Colonic mucosa (tissue), 4 donors: ENCODE data around the gene LAD1. TPM values are rescaled to one million over a fixed set of nuclear protein-coding genes. Genes with fewer than 3 reads are reported as not detected.

Experiments used
- DNase-seq: peaks from one replicate; pipeline ENCODE4 v3.0.0-alpha.2; 2020
- H3K27ac ChIP-seq: fragments of 200-600 bp; one replicate; pipeline ENCODE4 v1.8.0; 2021
- H3K27me3 ChIP-seq: fragments of 200-600 bp; one replicate; pipeline ENCODE4 v1.8.0; 2021
- H3K36me3 ChIP-seq: fragments of 200-600 bp; one replicate; pipeline ENCODE4 v1.8.0; 2021
- H3K4me1 ChIP-seq: fragments of 200-600 bp; one replicate; pipeline ENCODE4 v1.8.0; 2021; ENCODE audit warnings: mild to moderate bottlenecking
- H3K4me3 ChIP-seq: fragments of 200-600 bp; one replicate; pipeline ENCODE4 v1.8.0; 2021
- H3K9ac ChIP-seq, 2 donors: one replicate each; pipeline ENCODE4 v1.7.0; 2013; ENCODE audit warnings: control low read depth in 2 of 2, low read depth in 2 of 2, low read length in 2 of 2
- H3K9me3 ChIP-seq: fragments of 200-600 bp; one replicate; pipeline ENCODE4 v1.8.0; 2021
- intact Hi-C: fragments of 100-400 bp; cut with DNase I; formaldehyde crosslinking; loops from one replicate; pipeline ENCODE4 v1.14.1; 2022
- total RNA-seq, 2 donors: library from RNA; stranded (reverse); fragmentation: NEBNext Ultra II Directional in 1 of 2; extraction: Animal tissue kit (Norgen Biotek cat#: 25700) in 1 of 2; gene quantifications; one replicate each; pipeline ENCODE4 v1.2.1, GENCODE V29; 2021
- TF ChIP-seq, protein P1 (sequence below): fragments of 200-600 bp; IDR thresholded peaks from one replicate; pipeline ENCODE4 v1.8.0; 2022; ENCODE audit warnings: antibody characterized with exemption, mild to moderate bottlenecking
- donor health status: healthy.
- donor health status: DM: no; HTN: no; CAD: no.
- donor health status: DM: no; HTN: no; CAD: no.

Gene LAD1
- total RNA-seq, 2 donors from 2014 or later = 160 to 280 TPM

DNA sequence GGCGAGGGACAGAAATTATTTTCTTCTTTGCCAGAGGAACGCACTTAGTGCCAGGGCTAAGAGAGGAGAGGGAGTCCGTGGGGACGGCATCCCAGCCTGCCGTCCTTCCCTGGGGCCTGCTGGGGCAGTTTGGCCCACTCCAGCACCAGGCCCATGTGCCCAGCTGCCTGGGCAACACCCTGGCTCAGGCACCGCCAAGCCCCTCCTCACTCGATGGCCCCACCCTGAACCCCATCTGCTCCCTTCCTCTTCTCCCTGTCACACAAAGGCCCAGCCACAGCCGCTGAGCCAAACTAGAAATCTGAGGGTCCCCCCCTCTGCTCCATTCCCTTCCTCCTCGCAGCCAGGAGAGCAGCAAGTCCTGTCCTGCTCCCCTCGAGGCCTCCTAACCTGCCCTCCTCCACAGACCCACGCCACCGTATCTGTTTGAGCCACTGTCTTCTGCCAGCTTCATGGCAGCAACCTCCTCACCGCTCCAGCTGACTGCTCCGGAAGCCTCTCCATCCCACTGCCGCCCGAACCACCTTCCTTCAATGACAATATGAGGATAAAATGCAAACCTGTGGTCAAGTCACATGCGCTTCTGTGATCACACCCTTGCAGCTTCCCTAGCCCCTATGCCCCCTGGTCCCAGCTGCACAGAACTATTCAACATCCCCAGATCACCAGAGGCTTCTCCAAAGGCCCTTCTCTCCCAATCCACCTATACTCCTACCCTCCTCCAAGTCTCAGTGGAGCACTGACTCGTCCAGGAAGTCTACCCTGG lies 30.8 kb upstream of the LAD1 start:
- Histone ChIP-seq H3K9me3 (no peaks in the 10 kb centered on the region), H3K9ac (no peak overlapping the region), H3K27ac (no peak overlapping the region), H3K36me3 (no peaks in the 10 kb centered on the region), H3K27me3 (no peaks in the 10 kb centered on the region), H3K4me3 (no peak overlapping the region), H3K4me1 (no peaks in the 10 kb centered on the region)
- intact Hi-C loops = no loop called here
- no peak for DNase-seq
- TF ChIP-seq, protein P1, sequence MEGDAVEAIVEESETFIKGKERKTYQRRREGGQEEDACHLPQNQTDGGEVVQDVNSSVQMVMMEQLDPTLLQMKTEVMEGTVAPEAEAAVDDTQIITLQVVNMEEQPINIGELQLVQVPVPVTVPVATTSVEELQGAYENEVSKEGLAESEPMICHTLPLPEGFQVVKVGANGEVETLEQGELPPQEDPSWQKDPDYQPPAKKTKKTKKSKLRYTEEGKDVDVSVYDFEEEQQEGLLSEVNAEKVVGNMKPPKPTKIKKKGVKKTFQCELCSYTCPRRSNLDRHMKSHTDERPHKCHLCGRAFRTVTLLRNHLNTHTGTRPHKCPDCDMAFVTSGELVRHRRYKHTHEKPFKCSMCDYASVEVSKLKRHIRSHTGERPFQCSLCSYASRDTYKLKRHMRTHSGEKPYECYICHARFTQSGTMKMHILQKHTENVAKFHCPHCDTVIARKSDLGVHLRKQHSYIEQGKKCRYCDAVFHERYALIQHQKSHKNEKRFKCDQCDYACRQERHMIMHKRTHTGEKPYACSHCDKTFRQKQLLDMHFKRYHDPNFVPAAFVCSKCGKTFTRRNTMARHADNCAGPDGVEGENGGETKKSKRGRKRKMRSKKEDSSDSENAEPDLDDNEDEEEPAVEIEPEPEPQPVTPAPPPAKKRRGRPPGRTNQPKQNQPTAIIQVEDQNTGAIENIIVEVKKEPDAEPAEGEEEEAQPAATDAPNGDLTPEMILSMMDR = no peak

DNA sequence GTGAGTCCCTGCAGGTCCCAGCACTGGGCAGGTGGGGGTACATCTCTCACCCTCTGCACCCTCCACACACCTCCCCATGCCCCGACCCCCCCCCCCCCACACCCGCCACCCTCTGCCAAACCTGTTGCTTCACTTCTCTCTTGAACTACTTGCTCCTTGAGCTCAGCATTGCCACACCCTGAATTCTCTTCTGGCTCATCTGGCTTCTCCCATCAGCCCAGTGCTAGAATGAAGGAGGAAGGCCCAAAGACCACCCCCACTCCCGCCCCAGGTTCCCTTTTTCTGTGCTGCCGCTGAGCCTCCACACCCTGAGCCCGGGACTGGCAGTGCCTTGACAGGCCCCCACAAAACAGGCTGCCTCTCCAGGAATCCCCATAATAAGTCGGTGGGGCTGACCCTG lies 28.8 kb upstream of the LAD1 start:
- intact Hi-C loops = no loop called here
- no peaks in the 10 kb centered on the region for H3K27me3 ChIP-seq
- no peak overlapping the region for H3K27ac ChIP-seq
- H3K36me3 ChIP-seq = no peaks in the 10 kb centered on the region
- TF ChIP-seq, protein P1 = no peak
- H3K9ac ChIP-seq = no peak overlapping the region
- DNase-seq = no peak
- H3K4me3 ChIP-seq = no peak overlapping the region
- no peaks in the 10 kb centered on the region for H3K4me1 ChIP-seq
- H3K9me3 ChIP-seq = no peaks in the 10 kb centered on the region

DNA sequence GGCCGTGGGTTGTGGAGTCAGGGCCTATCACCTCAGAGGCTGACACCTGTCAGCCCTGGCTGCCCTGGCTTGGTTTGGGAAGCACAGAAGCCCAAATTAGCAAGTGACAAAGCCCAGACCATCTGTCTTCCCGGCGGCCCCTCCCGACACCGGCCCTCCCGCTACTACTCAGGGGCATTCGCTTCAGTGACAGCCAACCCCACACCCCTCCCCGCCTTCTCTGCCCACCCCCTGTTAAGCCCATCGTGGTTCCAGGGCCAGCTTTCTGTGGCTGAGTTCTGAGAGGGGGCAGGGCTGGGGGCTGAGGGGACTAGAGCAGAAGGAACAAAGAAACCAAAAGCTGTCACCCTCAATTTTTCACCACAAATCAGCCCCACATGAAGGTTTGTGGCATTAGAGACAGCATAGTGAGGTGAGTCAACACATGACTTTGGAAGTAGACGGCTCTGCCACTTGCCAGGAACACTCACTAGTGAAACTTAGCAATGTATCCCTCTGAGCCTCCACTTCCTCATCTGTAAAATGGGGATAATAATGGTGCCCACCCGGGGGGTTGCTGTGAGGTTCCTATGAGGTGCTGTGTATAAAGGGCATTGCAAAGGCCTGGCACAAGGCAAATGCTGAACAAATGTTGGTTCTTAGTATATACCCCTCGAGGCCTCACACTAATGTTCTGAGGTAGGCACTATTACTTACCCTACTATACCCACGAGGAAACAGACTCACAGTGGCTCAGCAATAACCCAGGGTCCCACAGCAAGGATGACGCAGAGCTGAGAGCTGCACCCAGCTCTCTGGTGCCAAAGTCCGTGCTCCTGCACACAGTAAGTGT lies 27.6 kb upstream of the LAD1 start:
- H3K4me3 ChIP-seq = no peak overlapping the region
- no peaks in the 10 kb centered on the region for H3K36me3 ChIP-seq
- H3K9me3 ChIP-seq = no peaks in the 10 kb centered on the region
- no peak overlapping the region for H3K27ac ChIP-seq
- intact Hi-C loops = no loop called here
- H3K9ac ChIP-seq = no peak overlapping the region
- no peak for DNase-seq
- H3K4me1 ChIP-seq = no peaks in the 10 kb centered on the region
- H3K27me3 ChIP-seq = no peaks in the 10 kb centered on the region
- TF ChIP-seq, protein P1 = no peak

DNA sequence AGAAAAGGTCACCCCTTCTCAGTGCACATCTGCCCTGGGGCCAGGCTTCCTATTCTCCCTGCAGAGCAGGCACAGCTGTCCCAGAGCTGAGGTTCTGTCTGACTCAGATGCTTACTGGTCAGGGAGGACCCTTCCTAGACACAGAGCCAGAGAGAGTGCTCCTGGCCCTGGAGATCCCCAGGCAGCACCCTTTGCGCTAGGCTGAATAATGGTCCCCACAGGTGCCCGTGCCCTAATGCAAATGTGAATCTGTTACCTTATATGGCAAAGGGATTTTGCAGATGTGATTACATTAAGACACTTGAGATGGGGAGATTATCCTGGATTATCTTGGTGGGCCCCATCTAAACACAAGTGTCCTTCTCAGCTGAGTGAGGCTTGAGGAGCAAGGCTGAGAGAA lies 25.0 kb upstream of the LAD1 start:
- DNase-seq = no peak
- Histone ChIP-seq H3K9me3 (no peaks in the 10 kb centered on the region), H3K4me3 (no peak overlapping the region), H3K36me3 (no peaks in the 10 kb centered on the region), H3K9ac (no peak overlapping the region), H3K27ac (no peak overlapping the region), H3K4me1 (no peaks in the 10 kb centered on the region), H3K27me3 (no peaks in the 10 kb centered on the region)
- intact Hi-C loops = no loop called here
- TF ChIP-seq, protein P1 = no peak

DNA sequence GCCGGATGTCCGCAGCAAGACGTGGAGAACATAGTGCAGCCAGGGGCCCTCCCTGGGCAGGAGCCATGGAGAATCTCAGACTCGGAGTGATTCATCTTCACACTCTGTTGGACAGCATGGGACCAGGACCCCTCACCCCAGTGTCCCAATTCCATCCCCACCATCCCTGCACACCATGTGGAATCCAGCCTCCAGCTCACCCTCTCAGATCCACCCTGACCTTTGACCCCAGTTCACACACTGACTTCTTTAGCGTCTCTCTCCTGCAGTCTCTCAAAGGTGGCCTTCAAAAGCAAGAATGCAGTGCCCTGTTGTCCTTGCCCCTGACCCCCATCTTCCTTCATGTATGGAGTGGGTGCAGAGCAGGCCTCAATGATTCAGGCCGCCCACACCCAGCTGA lies 24.5 kb upstream of the LAD1 start:
- intact Hi-C loops = no loop called here
- DNase-seq = no peak
- Histone ChIP-seq H3K36me3 (no peaks in the 10 kb centered on the region), H3K9me3 (no peaks in the 10 kb centered on the region), H3K4me1 (no peaks in the 10 kb centered on the region), H3K4me3 (no peak overlapping the region), H3K27me3 (no peaks in the 10 kb centered on the region), H3K9ac (no peak overlapping the region), H3K27ac (no peak overlapping the region)
- TF ChIP-seq, protein P1 = no peak
